CD4-positive, alpha-beta T cell treated with Interleukin-2 at 100 ng/mL for 4 hours (primary cell): Measurements from ENCODE around the gene RAD51B.

Source experiments
- DNase-seq: peaks from one replicate; pipeline ENCODE4 v3.0.0-alpha.2; 2020; ENCODE audit warnings: low spot score

Gene RAD51B

DNA sequence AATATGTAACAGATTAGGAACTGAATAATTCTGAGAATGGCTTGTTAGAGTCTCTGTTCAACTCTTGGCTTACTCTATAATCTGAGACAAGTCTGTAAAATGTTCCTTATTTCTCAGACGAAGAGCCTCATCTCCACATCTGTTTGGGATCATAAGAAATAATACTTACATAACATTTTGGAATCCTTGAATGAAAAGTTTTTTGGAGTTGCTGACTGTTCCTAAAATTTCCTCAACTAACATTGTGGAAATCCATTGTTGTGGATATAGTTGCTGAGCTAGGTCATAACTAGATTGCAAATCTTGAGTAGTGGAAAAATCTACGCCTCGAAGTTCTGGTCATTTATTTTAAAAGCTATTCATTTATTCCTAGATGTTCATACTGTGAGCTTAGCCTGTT, 570.4 kb downstream of the RAD51B start:
- no peak for DNase-seq

DNA sequence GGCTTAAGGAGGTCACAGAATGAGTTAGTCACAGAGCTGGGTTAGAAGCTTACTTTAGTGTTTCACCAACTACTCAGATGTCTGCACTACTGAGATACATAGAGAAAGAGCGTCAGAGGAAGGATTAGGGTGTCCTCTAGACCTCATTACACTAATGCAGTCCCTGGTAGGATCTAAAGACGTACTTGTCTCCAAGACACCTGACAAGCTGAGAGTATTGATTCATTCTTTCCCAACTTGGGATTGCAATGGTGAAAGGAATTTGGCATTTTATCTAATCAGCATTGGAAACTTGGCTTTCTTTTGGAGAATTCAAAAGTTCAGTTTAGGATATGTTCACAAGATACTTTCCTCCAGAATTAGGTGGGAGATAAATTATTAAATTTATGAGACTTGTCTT, 571.2 kb downstream of the RAD51B start:
- DNase-seq: no peak

DNA sequence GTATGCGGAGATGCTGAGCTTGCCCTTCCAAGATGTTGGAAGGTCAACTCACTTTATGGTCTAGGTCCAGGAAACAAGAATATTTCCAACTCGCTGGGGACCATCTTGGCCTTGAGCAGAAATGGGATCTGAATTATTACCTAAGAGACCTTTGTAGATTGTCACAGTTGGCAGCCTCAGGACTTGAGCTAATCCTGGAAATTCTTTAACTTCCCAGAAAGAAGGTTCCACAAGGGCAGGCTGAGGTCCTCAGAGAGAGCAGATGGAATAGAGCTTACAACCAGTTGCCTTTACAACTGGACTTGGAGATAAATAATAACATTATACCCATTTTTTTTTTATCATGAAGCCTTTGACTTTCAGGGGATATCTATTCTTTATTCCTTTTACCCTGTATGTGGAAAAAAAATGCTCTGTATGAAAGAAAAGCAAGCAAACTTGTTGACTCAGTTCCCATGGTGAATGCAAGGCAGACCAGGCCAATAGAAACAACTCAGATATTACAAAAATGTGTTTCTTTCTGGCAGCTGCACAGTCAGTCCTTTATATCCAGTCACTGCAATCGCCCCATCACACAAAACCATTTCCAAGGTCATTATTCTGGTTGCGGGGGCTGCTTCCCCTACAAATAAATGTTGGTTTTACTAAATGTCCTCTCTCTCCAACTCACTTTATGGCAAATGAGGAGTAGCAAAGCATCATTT, 571.9 kb downstream of the RAD51B start:
- no peak for DNase-seq

DNA sequence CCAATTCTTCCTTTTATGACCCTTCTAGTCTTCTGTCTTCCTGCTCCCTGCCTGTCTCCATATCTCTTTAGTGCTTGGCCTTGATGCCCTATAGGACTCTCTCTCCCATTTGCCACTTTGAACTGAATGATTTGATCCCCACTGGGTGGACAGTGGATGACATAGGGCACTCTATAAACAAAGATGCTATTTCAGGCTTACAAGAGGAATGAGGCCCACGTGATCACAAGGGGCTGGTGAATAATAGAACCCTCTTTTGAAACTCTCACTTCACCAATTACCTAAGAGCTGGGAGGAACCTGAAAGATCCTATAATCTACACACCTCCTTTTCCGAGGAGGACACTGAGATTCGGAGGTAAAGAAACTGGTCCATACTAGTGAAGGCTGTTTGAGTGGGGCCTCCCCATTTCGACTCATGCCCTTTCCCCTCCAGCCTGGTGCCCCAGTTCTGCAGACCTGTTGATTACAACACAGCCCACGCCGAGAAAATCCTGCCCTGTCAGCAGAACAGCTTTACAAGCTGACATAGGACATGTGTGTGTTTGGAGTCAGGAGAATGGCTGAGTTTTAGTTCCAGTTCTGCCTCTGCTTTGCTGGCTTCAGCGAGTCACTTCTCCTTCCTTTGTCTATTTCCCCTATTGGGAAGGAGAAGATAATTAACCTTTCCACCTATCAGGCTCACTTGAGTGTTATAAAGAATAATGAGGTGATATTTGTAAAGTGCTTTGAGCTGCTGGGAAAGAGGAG, 573.0 kb downstream of the RAD51B start:
- no peak for DNase-seq

DNA sequence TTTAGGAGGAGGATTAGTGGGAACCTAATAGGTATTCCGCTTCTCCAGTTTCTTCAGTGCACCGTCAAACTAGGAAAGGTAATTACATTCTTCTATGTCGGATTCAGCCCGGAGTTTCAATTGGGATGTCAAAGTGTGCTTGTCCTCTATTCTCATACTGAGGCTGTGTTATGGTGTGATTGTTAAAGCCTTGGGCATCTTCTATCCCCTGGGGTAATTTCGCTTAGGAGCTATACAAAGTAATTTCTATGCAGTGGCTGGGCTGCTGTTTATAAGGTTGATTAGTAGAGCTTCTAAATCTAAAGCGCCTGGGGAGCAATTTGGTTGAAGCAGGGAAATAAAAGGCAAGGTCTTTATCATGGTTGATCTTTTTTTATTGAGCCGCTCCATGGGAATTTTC, 573.7 kb downstream of the RAD51B start:
- no peak for DNase-seq

DNA sequence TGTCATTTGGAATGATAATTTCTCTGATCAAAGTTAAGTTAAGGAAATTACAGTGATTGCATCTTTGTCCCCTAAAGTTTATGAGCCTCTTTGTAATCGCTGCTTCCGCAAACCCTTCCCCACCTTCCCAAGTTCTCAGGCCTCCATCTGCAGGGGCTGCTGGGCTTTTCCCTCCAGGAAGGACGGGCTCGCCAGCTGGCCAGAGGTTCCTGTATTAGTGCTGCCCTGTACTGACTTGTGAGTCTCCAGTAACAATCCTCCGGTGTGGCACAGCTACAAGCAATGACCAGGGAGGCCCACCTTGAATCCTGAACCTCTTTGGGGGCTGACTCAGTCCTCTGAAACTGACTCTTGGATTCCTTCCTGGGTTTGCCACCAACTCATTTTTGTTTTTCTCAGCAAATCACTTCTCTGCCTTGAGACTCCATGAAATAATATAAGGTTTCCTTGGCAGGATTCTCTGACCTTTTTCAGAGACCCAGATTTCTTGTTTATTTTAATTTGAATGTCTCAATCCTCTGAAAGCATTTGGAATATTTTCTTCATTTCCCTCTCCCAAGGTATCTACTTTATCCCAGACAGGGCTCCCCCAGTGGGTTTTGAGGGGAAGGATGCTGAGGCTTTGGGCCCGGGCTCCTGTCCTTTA, 574.7 kb downstream of the RAD51B start:
- no peak for DNase-seq

DNA sequence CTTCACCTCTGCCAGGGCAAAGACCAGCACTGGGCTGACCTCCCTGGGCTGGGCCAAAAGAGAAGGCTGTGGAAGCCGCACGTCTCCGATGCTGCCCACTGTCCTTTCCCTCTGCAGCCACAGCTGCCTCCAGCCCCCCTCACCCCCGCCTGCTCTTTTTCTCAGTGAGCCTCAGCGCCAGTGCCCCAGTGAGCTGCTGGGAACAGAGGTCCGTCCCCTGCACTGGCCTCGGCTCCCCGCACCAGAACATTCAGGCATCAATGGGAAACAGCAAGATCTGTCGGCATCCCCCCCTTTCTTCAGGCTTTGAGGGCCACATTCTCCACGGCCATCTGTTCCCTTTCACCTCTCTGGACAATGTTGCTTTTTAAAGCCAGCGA, 575.2 kb downstream of the RAD51B start:
- no peak for DNase-seq

DNA sequence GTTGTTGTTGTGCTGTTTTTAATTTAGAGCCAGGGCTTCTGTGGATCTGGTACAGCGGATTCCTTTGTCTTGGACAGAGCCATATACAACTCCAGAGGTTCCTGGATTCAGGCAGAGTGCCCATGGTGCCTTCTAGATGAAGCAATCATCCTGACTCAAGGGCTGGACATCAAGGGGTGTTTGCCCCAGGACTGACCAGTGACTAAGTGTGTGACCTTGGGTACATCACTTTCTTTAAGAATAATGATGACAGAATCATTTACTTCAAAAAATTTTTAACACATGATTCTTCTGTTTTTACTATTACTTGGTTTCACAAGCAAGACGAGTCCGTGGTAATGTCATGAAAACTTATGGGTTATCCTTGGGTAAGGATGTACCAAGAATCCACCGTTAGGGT, 576.0 kb downstream of the RAD51B start:
- DNase-seq: no peak

DNA sequence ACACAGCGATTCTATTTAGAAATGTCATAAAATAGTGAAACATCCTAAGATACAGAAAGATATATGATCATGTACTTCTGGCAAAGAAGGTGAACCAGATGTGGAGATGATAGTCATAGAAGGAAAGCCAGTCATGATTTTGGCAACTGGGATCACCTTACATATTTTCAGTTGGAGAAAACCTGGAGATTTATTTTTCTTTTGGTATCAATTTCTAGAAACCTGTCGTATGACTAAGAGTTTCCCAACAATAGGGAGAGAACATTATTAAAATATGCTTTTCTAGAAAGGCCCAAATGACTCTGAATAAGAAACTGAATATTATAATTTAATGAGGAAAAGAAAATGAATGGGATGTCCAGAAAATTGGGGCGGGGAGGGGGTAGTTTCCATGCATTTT, 576.9 kb downstream of the RAD51B start:
- no peak for DNase-seq

DNA sequence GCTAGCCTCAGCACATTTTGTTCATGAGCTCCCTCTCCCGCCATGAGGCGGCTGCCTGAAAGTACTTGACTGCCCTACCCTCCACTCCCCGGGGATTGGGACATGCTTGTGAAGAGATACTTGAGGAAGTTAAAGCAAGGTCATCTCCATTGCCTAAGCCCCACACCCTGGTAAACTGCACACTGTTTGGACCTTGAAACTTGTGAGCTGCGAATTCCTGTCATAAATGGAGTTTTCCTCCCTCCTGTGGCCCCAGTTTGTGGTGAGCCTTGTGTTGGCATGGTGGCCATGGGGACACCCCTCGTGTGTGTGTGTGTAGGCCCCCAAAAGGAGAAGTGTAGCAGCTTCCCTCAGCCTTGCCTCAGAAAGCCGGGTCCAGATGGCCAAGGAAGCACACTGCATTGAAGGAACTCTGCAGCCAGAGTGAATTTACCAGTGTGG, 577.8 kb downstream of the RAD51B start:
- no peak for DNase-seq

DNA sequence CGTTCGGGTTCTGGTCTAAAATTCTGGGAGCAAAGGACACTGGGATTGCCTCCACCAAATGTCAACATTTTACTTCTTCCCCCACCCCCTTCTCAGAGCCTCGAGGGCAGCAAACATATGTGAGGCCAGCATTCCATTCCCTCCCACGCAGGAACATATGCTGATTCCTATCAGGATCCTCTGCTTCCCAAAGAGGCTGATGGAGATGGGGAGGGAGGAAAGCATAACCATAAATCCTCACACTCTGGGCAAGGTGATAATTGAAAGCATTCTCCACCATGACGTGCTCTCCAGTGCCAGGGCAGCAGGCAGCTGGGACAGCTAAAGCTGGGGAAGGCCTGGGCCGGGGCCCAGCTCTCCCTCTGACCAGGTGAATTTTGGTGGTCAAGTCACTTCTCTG, 578.2 kb downstream of the RAD51B start:
- DNase-seq: no peak

DNA sequence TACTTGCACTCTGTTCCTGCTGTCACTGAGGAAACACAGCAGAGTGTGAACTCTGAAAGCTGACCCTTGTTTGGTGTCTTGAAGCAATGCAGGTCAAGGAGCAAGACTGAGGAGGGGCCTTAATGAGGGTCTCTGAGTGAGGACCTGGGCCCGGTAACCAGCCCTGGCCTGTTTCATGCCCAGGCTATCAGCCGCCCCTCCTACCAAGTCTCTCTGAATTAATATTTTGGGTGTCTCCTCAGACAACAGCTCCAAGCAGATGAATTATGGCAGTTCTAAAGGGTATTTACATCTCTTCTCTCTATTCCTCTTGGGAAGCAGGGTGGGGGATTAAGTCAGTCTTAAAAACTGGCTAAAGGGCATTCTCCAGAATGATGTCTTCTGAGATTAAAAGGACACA, 578.8 kb downstream of the RAD51B start:
- no peak for DNase-seq

DNA sequence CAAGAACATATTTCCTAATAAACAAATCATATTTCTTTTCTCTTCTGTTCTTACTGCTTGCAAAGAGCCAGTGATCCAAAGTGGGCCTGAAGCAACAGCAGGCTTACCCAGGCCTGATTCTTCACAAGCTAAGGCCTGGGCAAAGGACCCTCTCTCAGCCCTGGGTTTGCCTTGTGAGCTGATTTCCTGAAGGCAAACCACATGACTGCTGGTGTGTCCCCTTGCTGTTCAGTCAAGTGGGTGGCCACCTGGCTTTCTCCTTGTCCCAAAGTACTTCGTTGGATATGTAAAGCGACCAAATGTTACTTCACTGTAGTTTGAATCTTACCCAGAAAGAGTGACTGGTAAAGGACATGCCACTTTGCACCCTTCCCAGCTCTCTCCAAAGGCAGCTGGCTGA, 580.4 kb downstream of the RAD51B start:
- no peak for DNase-seq

DNA sequence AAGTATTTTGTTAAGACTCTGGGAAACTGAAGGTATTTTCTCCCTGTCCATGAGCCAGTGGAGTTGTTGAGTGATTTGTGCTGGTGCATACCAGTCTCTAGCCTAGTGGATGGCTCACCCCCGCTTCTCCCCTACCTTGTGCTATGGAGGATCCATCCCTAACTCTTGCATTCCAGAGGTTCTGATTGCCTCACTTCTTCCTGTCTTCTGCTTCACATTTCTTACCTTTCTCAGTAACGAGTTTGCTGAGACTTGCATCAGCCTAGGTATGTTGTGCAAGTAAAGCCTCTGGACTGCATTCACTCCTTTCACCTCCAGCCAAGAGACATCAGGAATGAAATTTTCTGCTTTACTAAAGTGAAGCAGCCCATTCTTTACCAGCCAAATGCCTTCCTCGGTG, 581.7 kb downstream of the RAD51B start:
- DNase-seq: no peak

DNA sequence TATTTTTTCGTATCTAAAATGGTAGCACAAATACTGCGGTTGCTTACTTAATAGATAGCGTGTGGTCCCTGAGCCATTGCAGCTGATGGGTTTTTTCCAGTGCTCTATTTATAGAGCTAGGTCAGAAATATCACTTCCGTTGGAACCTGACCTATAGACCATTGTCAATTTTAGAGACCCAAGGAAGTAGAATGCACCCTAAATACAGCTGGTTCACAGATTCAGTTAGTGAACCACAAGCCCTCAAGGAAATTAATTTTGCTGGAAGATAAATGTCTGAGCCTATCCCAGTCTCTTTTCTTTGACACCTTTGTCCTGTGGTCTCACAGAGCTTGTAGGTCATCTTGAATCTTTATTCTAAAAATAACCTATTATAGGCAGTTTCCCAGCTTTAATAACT, 582.3 kb downstream of the RAD51B start:
- no peak for DNase-seq

DNA sequence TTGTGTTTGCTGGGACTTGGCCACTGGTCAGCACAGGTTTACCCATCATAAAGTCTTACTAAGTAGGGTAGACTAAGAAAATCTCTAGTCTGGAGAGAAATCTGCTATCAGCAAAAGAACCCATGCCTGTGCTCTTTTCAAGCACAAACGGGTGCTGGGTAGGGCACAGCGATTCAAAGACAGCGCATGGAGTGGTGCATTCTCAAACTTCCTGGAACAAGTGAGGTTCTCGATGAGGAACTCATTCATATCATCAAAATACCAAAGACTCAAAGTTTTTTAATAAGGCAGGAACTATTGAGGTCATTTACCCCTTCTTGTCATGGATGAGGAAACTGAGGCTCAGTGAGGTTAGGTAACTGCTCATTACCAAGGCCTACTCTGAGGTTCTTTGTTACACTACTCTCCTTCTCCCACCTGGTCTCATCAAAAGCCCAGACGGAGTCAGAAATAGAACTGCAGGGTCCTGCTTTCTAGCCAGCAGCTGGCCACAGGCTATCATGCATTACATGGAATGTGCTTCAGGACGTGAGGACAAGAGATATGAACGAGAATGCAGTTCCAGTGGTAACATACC, 583.0 kb downstream of the RAD51B start:
- no peak for DNase-seq

DNA sequence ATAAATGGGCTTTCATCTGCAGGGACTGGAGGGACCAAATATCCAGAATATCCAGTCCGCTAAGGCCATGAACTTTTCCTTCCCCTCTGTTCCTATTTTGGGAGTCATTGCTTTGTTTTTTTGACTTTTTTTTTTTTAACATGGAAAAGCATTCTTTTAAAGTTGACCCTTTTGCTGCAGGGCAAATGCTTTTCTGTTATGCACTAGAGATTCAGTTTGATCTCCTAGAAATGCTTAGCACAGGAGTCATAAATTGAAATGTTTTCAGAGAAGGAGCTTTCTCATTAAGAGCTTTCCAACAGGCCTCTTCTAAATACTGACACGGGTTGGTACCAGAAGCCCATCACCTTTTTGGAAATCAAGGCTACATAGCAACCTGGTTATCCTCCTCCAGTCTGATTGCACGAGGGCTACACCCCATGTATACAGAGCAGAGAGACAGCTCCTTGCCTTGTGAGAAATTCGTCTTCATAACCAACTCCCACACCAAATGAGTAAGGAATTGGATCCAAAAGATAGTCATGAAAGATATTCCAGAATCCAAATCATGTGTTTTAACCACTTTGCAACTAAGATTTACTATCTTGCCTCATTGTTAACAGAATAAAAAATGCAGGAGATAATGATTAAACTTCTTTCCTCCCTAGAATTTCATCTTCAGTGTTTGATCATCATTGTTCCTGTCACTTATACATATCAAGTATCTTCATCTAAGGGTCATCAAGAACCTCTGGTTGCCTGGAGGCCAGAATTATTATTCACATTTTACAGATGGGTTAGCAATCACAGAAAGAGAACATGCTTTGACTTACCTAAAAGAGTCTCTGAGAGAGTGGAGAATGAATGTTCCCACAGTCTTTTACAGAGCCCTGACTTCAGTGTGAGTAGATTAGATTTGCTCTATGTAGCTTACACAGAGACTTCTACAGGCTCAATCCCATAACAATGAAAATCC, 583.9 kb downstream of the RAD51B start:
- no peak for DNase-seq

DNA sequence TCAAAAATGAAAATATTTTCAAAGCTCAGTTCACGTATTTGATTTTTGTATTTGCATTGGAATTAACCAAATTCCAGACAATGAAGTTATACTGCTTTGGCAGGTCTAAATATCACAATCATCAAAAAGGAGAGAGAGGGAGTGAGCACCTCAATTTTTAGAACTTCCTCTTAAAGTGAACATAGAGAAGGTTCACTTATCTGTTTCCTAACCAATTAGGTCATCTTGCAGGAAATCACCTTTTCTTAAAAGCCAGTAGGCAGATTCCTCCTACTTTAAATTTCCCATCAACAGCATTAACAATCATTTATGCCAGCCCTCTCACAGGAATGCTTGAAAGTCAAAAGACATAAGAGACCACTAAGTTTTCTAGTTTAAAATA, 584.6 kb downstream of the RAD51B start:
- no peak for DNase-seq

DNA sequence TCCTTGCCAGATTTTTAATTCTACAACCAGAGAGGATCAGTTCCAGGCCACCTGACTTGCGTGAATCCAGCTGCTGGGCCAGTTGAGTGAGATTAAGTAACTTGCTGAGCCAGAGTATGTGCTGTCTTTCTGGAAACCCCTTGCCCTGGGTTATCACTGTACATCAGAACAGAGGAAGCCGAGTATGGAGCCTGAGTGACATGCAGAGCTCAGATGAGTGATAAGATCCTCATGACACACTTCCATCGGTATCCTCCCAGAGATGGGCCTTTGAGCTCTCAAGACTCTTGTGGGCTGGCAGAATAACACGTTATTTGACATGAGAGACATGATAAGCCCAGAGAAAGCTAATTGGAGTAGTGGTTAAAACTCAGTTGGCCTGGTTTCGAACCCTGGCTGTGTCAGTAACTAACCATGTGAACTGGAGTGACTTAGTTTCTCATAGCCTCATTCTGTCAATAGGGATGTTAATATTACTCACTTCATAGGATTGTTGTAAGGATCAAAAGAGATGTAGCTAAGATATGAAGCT, 585.1 kb downstream of the RAD51B start:
- DNase-seq: peak; percentile 42

DNA sequence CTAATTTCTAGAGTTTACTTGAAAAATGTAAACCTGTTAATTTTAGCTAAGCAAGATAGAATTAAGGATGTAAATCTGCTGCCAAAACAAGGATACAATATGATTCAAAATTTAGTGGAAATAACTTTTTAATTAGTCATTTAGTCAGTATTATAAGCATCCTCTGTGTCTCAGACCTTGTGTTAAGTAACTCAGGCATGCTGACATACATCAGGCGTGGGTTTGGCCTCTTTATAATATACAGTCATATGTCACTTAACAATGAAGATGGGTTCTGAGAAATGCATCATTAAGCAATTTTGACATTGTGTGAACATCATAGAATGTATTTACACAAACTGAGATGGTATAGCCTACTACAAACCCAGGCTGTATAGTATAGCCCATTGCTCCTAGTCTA, 586.4 kb downstream of the RAD51B start:
- peak; percentile 19 for DNase-seq

DNA sequence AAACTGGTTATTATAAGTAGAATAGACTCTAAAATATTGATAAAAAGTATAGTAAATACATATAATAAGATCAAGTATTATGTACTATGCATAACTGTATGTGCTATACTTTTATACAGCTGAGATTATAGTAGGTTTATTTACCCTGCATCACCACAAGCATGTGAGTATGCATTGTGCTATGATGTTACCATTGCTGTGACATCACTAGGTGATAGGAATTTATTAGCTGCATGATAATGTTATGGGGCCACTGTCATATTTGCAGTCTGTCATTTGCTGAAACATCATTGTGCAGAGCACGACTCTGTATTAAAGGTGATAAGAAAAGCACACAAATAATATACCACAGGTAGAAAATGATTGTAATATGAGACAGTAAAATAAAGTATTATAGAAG, 587.7 kb downstream of the RAD51B start:
- no peak for DNase-seq

DNA sequence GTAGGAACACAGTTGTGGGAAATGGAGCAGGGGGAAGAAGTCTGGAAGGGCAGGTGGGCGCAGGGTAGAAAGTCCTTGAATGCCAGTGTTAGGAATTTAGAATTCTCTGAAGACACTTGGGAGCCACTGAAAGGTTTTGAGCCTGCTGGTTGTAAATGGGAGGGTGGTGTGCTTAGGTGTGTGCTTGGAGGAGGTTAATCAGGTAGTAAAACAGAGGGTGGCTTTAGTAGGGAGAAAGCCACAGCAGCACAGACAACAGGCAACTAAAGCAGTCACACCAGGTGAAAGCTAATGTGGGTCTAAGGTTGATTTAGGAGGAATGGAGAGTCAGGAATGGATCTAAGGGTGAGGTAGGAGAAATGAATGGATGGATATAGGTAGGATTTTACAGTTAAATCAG, 588.2 kb downstream of the RAD51B start:
- no peak for DNase-seq
